ENCODE data around the gene PDP2. TPM values are rescaled to one million over a fixed set of nuclear protein-coding genes. Genes with fewer than 3 reads are reported as not detected.
A peak's percentile ranks its signal among the peaks of the same experiment; 100 is the strongest.

Gene PDP2
- total RNA-seq, 1 donor from 2014 or later, result 11.3 TPM

- no peak overlapping the region for H3K27ac Mint-ChIP-seq (ENCODE audit: unreplicated experiment)
Measured at GRCh38 chr16:66923247-66923731, 43.0 kb downstream of the PDP2 start.

DNA sequence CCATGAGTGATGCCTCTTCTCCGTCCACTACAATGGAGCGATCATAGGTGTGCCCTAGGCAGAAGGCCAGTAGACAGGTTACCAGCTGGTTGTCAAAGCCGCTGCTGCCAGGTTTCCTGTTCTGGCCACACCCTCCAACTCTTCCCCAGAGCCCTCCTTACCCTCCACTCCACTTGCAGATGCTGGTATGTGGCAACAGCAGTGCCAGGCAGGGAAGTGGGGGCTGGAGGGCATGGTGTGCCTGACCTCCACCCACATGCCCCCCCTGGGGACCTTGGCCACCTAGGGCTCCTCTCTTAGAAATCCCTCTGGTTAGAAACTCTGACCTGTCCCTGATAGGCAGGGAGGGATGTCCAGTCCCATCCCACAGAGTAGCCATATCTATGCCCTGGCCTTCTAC, 43.6 kb downstream of the PDP2 start:
- no peaks in the 10 kb centered on the region for H3K4me1 Mint-ChIP-seq (ENCODE audit: unreplicated experiment)
- H3K27me3 Mint-ChIP-seq (ENCODE audit: unreplicated experiment), result peaks cover 19% of the 10 kb centered on the region
- TF ChIP-seq, protein P1, sequence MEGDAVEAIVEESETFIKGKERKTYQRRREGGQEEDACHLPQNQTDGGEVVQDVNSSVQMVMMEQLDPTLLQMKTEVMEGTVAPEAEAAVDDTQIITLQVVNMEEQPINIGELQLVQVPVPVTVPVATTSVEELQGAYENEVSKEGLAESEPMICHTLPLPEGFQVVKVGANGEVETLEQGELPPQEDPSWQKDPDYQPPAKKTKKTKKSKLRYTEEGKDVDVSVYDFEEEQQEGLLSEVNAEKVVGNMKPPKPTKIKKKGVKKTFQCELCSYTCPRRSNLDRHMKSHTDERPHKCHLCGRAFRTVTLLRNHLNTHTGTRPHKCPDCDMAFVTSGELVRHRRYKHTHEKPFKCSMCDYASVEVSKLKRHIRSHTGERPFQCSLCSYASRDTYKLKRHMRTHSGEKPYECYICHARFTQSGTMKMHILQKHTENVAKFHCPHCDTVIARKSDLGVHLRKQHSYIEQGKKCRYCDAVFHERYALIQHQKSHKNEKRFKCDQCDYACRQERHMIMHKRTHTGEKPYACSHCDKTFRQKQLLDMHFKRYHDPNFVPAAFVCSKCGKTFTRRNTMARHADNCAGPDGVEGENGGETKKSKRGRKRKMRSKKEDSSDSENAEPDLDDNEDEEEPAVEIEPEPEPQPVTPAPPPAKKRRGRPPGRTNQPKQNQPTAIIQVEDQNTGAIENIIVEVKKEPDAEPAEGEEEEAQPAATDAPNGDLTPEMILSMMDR (IDR thresholded peaks at IDR 0.05; ENCODE audit: unreplicated experiment), result no peak
- DNase-seq (ENCODE audit: low spot score), result no peak
- no peak overlapping the region for H3K27ac Mint-ChIP-seq (ENCODE audit: unreplicated experiment)
- H3K9me3 Mint-ChIP-seq (ENCODE audit: unreplicated experiment), result no peaks in the 10 kb centered on the region
- H3K4me3 Mint-ChIP-seq (ENCODE audit: unreplicated experiment), result no peak overlapping the region
- no peaks in the 10 kb centered on the region for H3K36me3 Mint-ChIP-seq (ENCODE audit: low read depth, unreplicated experiment)

More at GRCh38 chr16:66923247-66923731, 43.0 kb downstream of the PDP2 start:
- Mint-ChIP-seq H3K4me3 (ENCODE audit: unreplicated experiment) (no peak overlapping the region), H3K9me3 (ENCODE audit: unreplicated experiment) (no peaks in the 10 kb centered on the region), H3K36me3 (ENCODE audit: low read depth, unreplicated experiment) (no peaks in the 10 kb centered on the region), H3K27me3 (ENCODE audit: unreplicated experiment) (peaks cover 19% of the 10 kb centered on the region), H3K4me1 (ENCODE audit: unreplicated experiment) (no peaks in the 10 kb centered on the region)
- TF ChIP-seq, protein P1 (IDR thresholded peaks at IDR 0.05; ENCODE audit: unreplicated experiment), result no peak
- no peak for DNase-seq (ENCODE audit: low spot score)

- Mint-ChIP-seq H3K36me3 (ENCODE audit: low read depth, unreplicated experiment) (no peaks in the 10 kb centered on the region), H3K27me3 (ENCODE audit: unreplicated experiment) (peaks cover 20% of the 10 kb centered on the region), H3K27ac (ENCODE audit: unreplicated experiment) (no peak overlapping the region), H3K4me1 (ENCODE audit: unreplicated experiment) (no peaks in the 10 kb centered on the region), H3K9me3 (ENCODE audit: unreplicated experiment) (no peaks in the 10 kb centered on the region), H3K4me3 (ENCODE audit: unreplicated experiment) (no peak overlapping the region)
- TF ChIP-seq, protein P1 (IDR thresholded peaks at IDR 0.05; ENCODE audit: unreplicated experiment), result peak; percentile 49
- peak; percentile 69 for DNase-seq (ENCODE audit: low spot score)
Measured at GRCh38 chr16:66924527-66925321, 44.4 kb downstream of the PDP2 start.

- DNase-seq (ENCODE audit: low spot score), result no peak
- Mint-ChIP-seq H3K4me3 (ENCODE audit: unreplicated experiment) (no peak within 1 kb of the TSS), H3K4me1 (ENCODE audit: unreplicated experiment) (no peaks in the 10 kb centered on the region), H3K9me3 (ENCODE audit: unreplicated experiment) (no peaks in the 10 kb centered on the region), H3K36me3 (ENCODE audit: low read depth, unreplicated experiment) (no peaks in the 10 kb centered on the region), H3K27me3 (ENCODE audit: unreplicated experiment) (peaks cover 20% of the 10 kb centered on the region), H3K27ac (ENCODE audit: unreplicated experiment) (no peak within 1 kb of the TSS)
- TF ChIP-seq, protein P1 (IDR thresholded peaks at IDR 0.05; ENCODE audit: unreplicated experiment), result no peak
Measured at GRCh38 chr16:66925322-66925840, 45.1 kb downstream of the PDP2 start, which contains the start of gene RRAD. RRAD (minus strand) TSS chr16:66925535; CDS start chr16:66925179, 356 bp downstream.
